Measurements from ENCODE around the gene CCDC17.

- TF ChIP-seq GATA3 (IDR thresholded peaks at IDR 0.05; ENCODE audit: low read depth, low read length) (no peak), GATA2 (IDR thresholded peaks at IDR 0.05; ENCODE audit: low read depth, low read length) (no peak)
These were observed 37.1 kb downstream of the CCDC17 start for GRCh38 chr1:45586769-45587168.
